AG04449 (cell line): Measurements from ENCODE around the gene WDFY3.

Experiments
- CTCF ChIA-PET: fragments of 350-600 bp; formaldehyde crosslinking; extraction: SDS; loops from one replicate; lab custom pipeline; 2021; ENCODE audit warnings: antibody characterized with exemption; lab: Yijun Ruan, JAX
- POLR2A ChIA-PET: fragments of 400-600, 350-600 bp; formaldehyde crosslinking; extraction: SDS; loops from one replicate; lab custom pipeline; 2020; ENCODE audit warnings: antibody characterized with exemption, inconsistent platforms; lab: Yijun Ruan, JAX
- DNase-seq: peaks from one replicate; pipeline ENCODE4 v3.0.0-alpha.2; 2010; ENCODE audit warnings: low read depth, low spot score
- H3K4me3 ChIP-seq: 2 replicates; pipeline ENCODE4 v1.5.1; 2011; ENCODE audit warnings: low read depth, mild to moderate bottlenecking, control low read depth, low read length
- TF ChIP-seq, protein P1 (sequence below): IDR thresholded peaks from one replicate; pipeline ENCODE4 v1.5.1; 2011; ENCODE audit warnings: mild to moderate bottlenecking, moderate library complexity, low read length, control low read depth, inconsistent platforms; ENCODE audit not compliant: insufficient read depth; ENCODE audit errors: missing control alignments

WDFY3 gene

DNA sequence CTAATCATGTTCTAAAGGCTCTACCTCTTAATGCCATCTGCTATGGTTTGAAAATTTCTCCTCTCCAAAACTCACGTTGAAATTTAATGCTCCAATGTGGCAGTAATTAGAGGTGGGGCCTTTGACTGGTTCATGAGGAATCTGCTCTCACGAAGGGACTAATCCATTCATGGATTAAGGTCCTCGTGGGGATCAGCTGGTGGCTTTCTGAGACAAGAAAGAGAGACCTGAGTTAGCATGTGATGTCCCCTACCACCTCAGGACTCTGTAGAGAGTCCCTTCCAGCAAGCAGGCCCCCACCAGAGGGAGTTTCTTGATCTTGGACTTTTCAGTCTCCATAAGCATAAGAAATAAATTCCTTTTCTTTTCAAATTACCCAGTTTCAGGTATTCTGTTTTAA, 65.3 kb downstream of the WDFY3 start:
- TF ChIP-seq, protein P1, sequence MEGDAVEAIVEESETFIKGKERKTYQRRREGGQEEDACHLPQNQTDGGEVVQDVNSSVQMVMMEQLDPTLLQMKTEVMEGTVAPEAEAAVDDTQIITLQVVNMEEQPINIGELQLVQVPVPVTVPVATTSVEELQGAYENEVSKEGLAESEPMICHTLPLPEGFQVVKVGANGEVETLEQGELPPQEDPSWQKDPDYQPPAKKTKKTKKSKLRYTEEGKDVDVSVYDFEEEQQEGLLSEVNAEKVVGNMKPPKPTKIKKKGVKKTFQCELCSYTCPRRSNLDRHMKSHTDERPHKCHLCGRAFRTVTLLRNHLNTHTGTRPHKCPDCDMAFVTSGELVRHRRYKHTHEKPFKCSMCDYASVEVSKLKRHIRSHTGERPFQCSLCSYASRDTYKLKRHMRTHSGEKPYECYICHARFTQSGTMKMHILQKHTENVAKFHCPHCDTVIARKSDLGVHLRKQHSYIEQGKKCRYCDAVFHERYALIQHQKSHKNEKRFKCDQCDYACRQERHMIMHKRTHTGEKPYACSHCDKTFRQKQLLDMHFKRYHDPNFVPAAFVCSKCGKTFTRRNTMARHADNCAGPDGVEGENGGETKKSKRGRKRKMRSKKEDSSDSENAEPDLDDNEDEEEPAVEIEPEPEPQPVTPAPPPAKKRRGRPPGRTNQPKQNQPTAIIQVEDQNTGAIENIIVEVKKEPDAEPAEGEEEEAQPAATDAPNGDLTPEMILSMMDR, result no peak
- CTCF ChIA-PET, result no interaction called here
- no peak overlapping the region for H3K4me3 ChIP-seq
- POLR2A ChIA-PET, result no interaction called here
- no peak for DNase-seq

- CTCF ChIA-PET, result interaction anchor here (1.0 kb wide), 1 partner anchor 10 kb away, joined by 4 read pairs; no protein-coding TSS in a partner anchor
- TF ChIP-seq, protein P1, result no peak
- POLR2A ChIA-PET, result interaction anchor here (0.6 kb wide), 1 partner anchor 13 kb away, joined by 3 read pairs; no protein-coding TSS in a partner anchor
- no peak for DNase-seq
- H3K4me3 ChIP-seq, result no peak overlapping the region
These were observed 66.9 kb downstream of the WDFY3 start for GRCh38 chr4:84899616-84900015.

DNA sequence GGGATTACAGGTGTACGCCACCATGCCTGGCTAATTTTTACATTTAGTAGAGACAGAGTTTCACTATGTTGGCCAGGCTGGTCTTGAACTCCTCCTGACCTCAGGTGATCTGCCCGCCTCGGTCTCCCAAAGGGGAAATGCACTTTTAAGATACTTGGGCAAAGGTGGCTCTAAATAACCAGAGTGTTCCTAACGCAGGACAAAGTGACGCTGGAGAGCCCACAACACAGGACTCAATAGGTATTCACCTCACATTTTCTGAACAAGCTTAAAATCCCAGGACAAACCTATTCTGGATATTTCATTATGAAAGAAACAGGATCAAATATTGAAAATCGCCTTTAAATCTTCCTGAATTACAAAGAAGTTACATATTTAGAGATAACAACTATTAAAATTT, 69.0 kb downstream of the WDFY3 start:
- H3K4me3 ChIP-seq, result no peak overlapping the region
- TF ChIP-seq, protein P1, result no peak
- POLR2A ChIA-PET, result no interaction called here
- DNase-seq, result no peak
- CTCF ChIA-PET, result interaction anchor here (1.4 to 1.6 kb wide), 2 partner anchors 11 to 148 kb away, joined by 3 read pairs; no protein-coding TSS in a partner anchor

GRCh38 chr4:84895283-84895682, 71.2 kb downstream of the WDFY3 start:
- H3K4me3 ChIP-seq, result no peak overlapping the region
- ChIA-PET CTCF (interaction anchor here (0.7 kb wide), 1 partner anchor 17 kb away, joined by 3 read pairs; no protein-coding TSS in a partner anchor), POLR2A (no interaction called here)
- TF ChIP-seq, protein P1, result no peak
- DNase-seq, result no peak

- no peak overlapping the region for H3K4me3 ChIP-seq
- ChIA-PET CTCF (no interaction called here), POLR2A (no interaction called here)
- no peak for DNase-seq
- TF ChIP-seq, protein P1, result no peak
These were observed 71.9 kb downstream of the WDFY3 start for GRCh38 chr4:84894621-84895020.

DNA sequence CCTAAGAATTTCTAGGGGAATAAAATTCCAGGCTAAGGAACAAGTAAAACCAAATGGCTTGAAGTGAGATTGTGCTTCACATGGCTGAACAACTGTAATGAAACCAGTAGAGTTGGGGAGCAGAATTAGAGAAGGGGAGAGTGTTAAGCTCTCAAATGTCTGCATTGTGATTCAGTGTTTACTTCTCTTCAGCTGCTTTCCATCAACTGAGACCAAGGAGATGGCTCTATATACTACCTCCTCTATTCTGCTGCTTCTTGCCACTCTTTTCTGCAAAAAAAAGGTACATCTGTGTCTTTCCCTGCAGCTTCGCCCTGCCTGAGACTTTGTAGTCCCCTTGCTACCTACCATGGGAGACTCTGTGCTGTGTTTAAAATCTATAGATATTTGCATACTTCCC, 73.5 kb downstream of the WDFY3 start:
- no peak for DNase-seq
- TF ChIP-seq, protein P1, result no peak
- ChIA-PET CTCF (no interaction called here), POLR2A (no interaction called here)
- no peak overlapping the region for H3K4me3 ChIP-seq
